Cardiac fibroblast (primary cell): ENCODE results near the gene THSD4.
A peak's percentile ranks its signal among the peaks of the same experiment; 100 is the strongest.

ENCODE experiments used
- DNase-seq, 2 donors: peaks; one replicate each; pipeline versions ENCODE4 v3.0.0 to v3.0.0-alpha.2; 2010; ENCODE audit warnings: low read depth in 2 of 2
- H3K4me3 ChIP-seq, 2 donors: replicated peaks in 1 of 2; 1 replicate in 1 of 2; 2 replicates in 1 of 2; pipeline ENCODE4 v1.5.1; 2011; ENCODE audit warnings: low read depth in 2 of 2, low read length in 2 of 2, mild to moderate bottlenecking in 2 of 2, moderate library complexity in 1 of 2
- CTCF ChIP-seq: IDR thresholded peaks from one replicate; pipeline ENCODE4 v1.5.1; 2011; ENCODE audit warnings: low read depth, mild to moderate bottlenecking, low read length, inconsistent platforms

The THSD4 gene

GRCh38 chr15:71760852-71761251 is 645.6 kb downstream of the THSD4 start:
- no peak overlapping the region for H3K4me3 ChIP-seq
- no peak for TF ChIP-seq CTCF
- DNase-seq = no peak

GRCh38 chr15:71761649-71762048 is 646.4 kb downstream of the THSD4 start:
- no peak for TF ChIP-seq CTCF
- peak; percentile 82 to 91 for DNase-seq
- no peak overlapping the region for H3K4me3 ChIP-seq

GRCh38 chr15:71768184-71768583 is 652.9 kb downstream of the THSD4 start:
- no peak for TF ChIP-seq CTCF
- H3K4me3 ChIP-seq = no peak overlapping the region
- DNase-seq = no peak

- no peak for TF ChIP-seq CTCF
- DNase-seq = no peak
- no peak overlapping the region for H3K4me3 ChIP-seq
Measured at GRCh38 chr15:71773206-71773859, 658.1 kb downstream of the THSD4 start.

GRCh38 chr15:71775856-71776255 is 660.6 kb downstream of the THSD4 start:
- TF ChIP-seq CTCF = no peak
- no peak overlapping the region for H3K4me3 ChIP-seq
- DNase-seq = no peak

GRCh38 chr15:71776304-71776703 is 661.0 kb downstream of the THSD4 start:
- H3K4me3 ChIP-seq = no peak overlapping the region
- TF ChIP-seq CTCF = no peak

More at GRCh38 chr15:71776304-71776703, 661.0 kb downstream of the THSD4 start:
- DNase-seq = no peak
